Caco-2 (cell line): ENCODE data around the gene RNLS. TPM values are rescaled to one million over a fixed set of nuclear protein-coding genes. Genes with fewer than 3 reads are reported as not detected.

Source experiments
- BruUV-seq: library from RNA; stranded (reverse); fragments of 400-500 nt; replicated peaks from 2 replicates; lab custom pipeline; 2021; lab: Mats Ljungman, UMichigan
- CTCF ChIA-PET: fragments of 300-600 bp; sonication (Branson Sonifier 250); formaldehyde crosslinking; loops from one replicate; lab custom pipeline; 2022; ENCODE audit warnings: antibody characterized with exemption; lab: Charles Lee
- POLR2A ChIA-PET: fragments of 300-600 bp; sonication (Branson Sonifier 250); formaldehyde crosslinking; loops from one replicate; lab custom pipeline; 2022; ENCODE audit warnings: antibody characterized with exemption; lab: Charles Lee
- DNase-seq, 2 experiments: peaks; one replicate each; pipeline versions ENCODE4 v3.0.0 to v3.0.0-alpha.2; 2020 to 2022
- H3K27me3 ChIP-seq: replicated peaks from 2 replicates; pipeline ENCODE4 v1.6.0; 2011; ENCODE audit warnings: low read length; ENCODE audit not compliant: control insufficient read depth, insufficient read depth
- H3K36me3 ChIP-seq: 2 replicates; pipeline ENCODE4 v1.5.1; 2011; ENCODE audit warnings: low read length; ENCODE audit not compliant: control insufficient read depth, insufficient read depth
- H3K4me1 ChIP-seq: fragments of 250-450 bp; sonication (Bioruptor Pico); 2 replicates; pipeline ENCODE4 v1.5.1; 2020; ENCODE audit warnings: mild to moderate bottlenecking
- H3K4me3 ChIP-seq: 2 replicates; pipeline ENCODE4 v1.5.1; 2011; ENCODE audit warnings: low read depth, mild to moderate bottlenecking, control low read depth, low read length
- H3K9me3 ChIP-seq: fragments of 250-450 bp; sonication (Bioruptor Pico); 2 replicates; pipeline ENCODE4 v1.5.1; 2020; ENCODE audit warnings: mild to moderate bottlenecking, moderate library complexity
- H3K27ac Mint-ChIP-seq: one replicate; pipeline ENCODE4 v1.8.0; 2022; ENCODE audit warnings: mixed read lengths; ENCODE audit not compliant: unreplicated experiment
- H3K27me3 Mint-ChIP-seq: one replicate; pipeline ENCODE4 v1.8.0; 2022; ENCODE audit warnings: mixed read lengths; ENCODE audit not compliant: insufficient read depth, unreplicated experiment
- H3K36me3 Mint-ChIP-seq: one replicate; pipeline ENCODE4 v1.8.0; 2022; ENCODE audit warnings: mild to moderate bottlenecking, mixed read lengths; ENCODE audit not compliant: insufficient read depth, unreplicated experiment
- H3K4me1 Mint-ChIP-seq: one replicate; pipeline ENCODE4 v1.8.0; 2022; ENCODE audit warnings: low read depth, mixed read lengths; ENCODE audit not compliant: unreplicated experiment
- H3K4me3 Mint-ChIP-seq: one replicate; pipeline ENCODE4 v1.8.0; 2022; ENCODE audit warnings: mild to moderate bottlenecking, moderate library complexity, mixed read lengths; ENCODE audit not compliant: unreplicated experiment
- H3K9me3 Mint-ChIP-seq: one replicate; pipeline ENCODE4 v1.8.0; 2022; ENCODE audit warnings: mixed read lengths; ENCODE audit not compliant: unreplicated experiment
- intact Hi-C: fragments of 100-400 bp; cut with micrococcal nuclease; formaldehyde crosslinking; loops from one replicate; pipeline ENCODE4 v1.10.0; 2022; ENCODE audit not compliant: unreplicated experiment
- total RNA-seq: library from RNA; stranded (reverse); gene quantifications from 2 replicates; pipeline ENCODE4 v1.2.3, GENCODE V29; 2022
- TF ChIP-seq, protein P1 (sequence below), 2 experiments: fragments of 200-600 bp in 1 of 2; IDR thresholded peaks; 1 replicate in 1 of 2; 2 replicates in 1 of 2; pipeline versions ENCODE4 v1.5.1 to v1.8.0; 2011 to 2022; ENCODE audit warnings: antibody characterized with exemption in 1 of 2, control low read depth in 1 of 2, inconsistent platforms in 1 of 2, low read depth in 1 of 2, low read length in 1 of 2, mild to moderate bottlenecking in 1 of 2, moderate library complexity in 1 of 2; ENCODE audit not compliant: insufficient read depth in 1 of 2, severe bottlenecking in 1 of 2, unreplicated experiment in 1 of 2

The RNLS gene
- total RNA-seq, 1 experiment from 2014 or later: 5.7 TPM

DNA sequence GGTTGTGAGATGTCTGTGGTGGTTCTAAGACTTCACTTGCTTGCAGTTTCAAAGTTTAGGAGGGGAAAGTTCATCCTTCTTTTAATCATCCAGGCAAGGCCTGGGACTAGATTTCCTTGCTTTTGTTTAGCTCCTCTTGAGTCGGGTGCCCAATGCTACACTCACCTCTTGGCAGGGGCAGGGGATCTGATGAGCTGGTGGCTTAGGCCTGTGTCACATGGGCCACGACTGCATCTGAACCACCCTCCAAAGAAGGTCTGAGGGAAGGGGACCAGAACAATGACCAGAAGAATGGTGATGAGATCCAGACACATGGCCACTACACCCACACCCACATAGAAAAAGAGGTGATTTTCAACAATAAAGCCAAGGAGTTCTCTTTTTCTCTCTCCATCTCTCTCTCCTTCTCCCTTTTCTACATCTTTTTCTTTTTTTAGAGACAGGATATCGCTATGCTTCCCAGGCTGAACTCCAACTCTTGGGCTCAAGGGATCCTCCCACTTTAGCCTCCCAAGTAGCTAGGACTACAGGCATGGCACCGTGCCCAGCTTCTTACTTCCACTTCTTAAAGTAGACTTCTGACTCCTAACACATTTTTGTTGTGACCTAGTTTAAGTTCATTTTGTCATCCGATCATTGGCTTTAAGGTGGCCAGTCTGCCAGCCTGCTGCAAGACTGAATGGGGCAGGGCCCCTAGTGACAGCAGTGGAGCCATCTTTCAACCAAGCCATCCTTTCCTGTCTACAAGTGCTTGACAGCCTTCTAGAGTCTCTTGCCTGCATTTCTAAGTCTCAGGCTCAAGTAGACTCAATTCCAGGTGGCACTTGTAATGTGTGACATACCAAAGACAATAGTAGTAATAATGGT lies 350.9 kb downstream of the RNLS start:
- no peaks in the 10 kb centered on the region for H3K36me3 Mint-ChIP-seq
- peaks cover 26% of the 10 kb centered on the region for H3K9me3 Mint-ChIP-seq
- Histone ChIP-seq H3K4me1 (peaks cover 1% of the 10 kb centered on the region), H3K36me3 (no peaks in the 10 kb centered on the region), H3K27me3 (no peaks in the 10 kb centered on the region), H3K9me3 (no peaks in the 10 kb centered on the region), H3K4me3 (no peak overlapping the region)
- intact Hi-C loops: no loop called here
- POLR2A ChIA-PET: no interaction called here
- CTCF ChIA-PET: no interaction called here
- DNase-seq: no peak
- BruUV-seq: no TSS peak
- TF ChIP-seq, protein P1, sequence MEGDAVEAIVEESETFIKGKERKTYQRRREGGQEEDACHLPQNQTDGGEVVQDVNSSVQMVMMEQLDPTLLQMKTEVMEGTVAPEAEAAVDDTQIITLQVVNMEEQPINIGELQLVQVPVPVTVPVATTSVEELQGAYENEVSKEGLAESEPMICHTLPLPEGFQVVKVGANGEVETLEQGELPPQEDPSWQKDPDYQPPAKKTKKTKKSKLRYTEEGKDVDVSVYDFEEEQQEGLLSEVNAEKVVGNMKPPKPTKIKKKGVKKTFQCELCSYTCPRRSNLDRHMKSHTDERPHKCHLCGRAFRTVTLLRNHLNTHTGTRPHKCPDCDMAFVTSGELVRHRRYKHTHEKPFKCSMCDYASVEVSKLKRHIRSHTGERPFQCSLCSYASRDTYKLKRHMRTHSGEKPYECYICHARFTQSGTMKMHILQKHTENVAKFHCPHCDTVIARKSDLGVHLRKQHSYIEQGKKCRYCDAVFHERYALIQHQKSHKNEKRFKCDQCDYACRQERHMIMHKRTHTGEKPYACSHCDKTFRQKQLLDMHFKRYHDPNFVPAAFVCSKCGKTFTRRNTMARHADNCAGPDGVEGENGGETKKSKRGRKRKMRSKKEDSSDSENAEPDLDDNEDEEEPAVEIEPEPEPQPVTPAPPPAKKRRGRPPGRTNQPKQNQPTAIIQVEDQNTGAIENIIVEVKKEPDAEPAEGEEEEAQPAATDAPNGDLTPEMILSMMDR (IDR thresholded peaks at IDR 0.05; ENCODE audit: insufficient read depth in 1 of 2, low read depth in 1 of 2, low read length in 1 of 2, severe bottlenecking in 1 of 2, unreplicated experiment in 1 of 2): no peak
- H3K4me1 Mint-ChIP-seq: peaks cover 8% of the 10 kb centered on the region
- H3K27me3 Mint-ChIP-seq: no peaks in the 10 kb centered on the region
- no peak overlapping the region for H3K27ac Mint-ChIP-seq
- no peak overlapping the region for H3K4me3 Mint-ChIP-seq

DNA sequence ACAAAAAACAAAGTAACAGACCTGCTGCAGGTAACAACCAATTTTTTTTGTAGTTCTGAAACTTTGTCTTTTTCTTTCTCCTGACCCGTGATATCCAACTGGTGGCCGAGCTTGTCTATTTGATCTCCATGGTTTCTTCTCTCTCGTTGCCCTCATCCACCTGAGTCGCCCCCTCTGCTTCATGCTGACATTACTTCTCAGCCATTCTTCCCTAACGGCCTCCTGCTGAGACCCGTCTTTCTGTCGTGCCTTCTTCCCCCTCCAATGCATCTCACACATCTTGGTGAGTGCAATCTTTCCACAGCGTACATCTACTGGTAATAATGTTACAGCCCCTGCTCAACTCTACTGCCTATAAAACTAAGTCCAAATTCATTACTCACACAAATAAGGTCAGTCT lies 352.9 kb downstream of the RNLS start:
- H3K27me3 Mint-ChIP-seq: no peaks in the 10 kb centered on the region
- TF ChIP-seq, protein P1 (IDR thresholded peaks at IDR 0.05; ENCODE audit: insufficient read depth in 1 of 2, low read depth in 1 of 2, low read length in 1 of 2, severe bottlenecking in 1 of 2, unreplicated experiment in 1 of 2): no peak
- peaks cover 26% of the 10 kb centered on the region for H3K9me3 Mint-ChIP-seq

DNA sequence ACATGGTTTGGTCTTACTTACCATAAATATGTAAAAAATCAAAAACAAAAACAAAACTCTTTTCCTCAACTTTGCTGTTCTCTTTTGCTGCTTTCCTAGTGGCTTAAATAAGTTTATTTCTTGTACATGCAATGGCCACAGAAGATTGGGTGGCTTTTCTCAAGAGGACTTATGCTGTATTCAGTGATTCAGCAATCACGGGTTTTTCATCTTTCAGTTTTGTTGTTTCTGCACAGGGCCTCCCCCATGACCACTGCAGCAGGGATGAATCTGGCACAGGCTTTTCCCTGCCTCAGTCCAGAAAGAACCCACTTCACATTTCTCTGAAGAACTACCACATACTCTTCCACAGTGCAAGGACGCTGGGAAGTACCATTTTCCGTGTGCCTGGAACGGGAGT lies 355.0 kb downstream of the RNLS start:
- Histone ChIP-seq H3K36me3 (no peaks in the 10 kb centered on the region), H3K4me3 (no peak overlapping the region), H3K4me1 (peaks cover 21% of the 10 kb centered on the region), H3K27me3 (no peaks in the 10 kb centered on the region), H3K9me3 (no peaks in the 10 kb centered on the region)
- ChIA-PET POLR2A (no interaction called here), CTCF (no interaction called here)
- H3K36me3 Mint-ChIP-seq: no peaks in the 10 kb centered on the region
- TF ChIP-seq, protein P1 (IDR thresholded peaks at IDR 0.05; ENCODE audit: insufficient read depth in 1 of 2, low read depth in 1 of 2, low read length in 1 of 2, severe bottlenecking in 1 of 2, unreplicated experiment in 1 of 2): no peak
- no peaks in the 10 kb centered on the region for H3K27me3 Mint-ChIP-seq
- no TSS peak for BruUV-seq
- H3K4me1 Mint-ChIP-seq: peaks cover 11% of the 10 kb centered on the region
- DNase-seq: no peak
- no peak overlapping the region for H3K4me3 Mint-ChIP-seq
- no peak overlapping the region for H3K27ac Mint-ChIP-seq
- intact Hi-C loops: loop anchor here (5.0 to 10.0 kb wide), 3 partner anchors 159 to 366 kb away; partner anchors contain the start of genes KLLN and PTEN
- peaks cover 26% of the 10 kb centered on the region for H3K9me3 Mint-ChIP-seq

More for the DNA sequence above, 352.9 kb downstream of the RNLS start:
- peaks cover 11% of the 10 kb centered on the region for H3K4me1 Mint-ChIP-seq
- Histone ChIP-seq H3K4me3 (no peak overlapping the region), H3K36me3 (no peaks in the 10 kb centered on the region), H3K27me3 (no peaks in the 10 kb centered on the region), H3K9me3 (no peaks in the 10 kb centered on the region), H3K4me1 (peaks cover 18% of the 10 kb centered on the region)
- no peak for DNase-seq
- ChIA-PET POLR2A (no interaction called here), CTCF (no interaction called here)
- no TSS peak for BruUV-seq
- intact Hi-C loops: no loop called here
- no peaks in the 10 kb centered on the region for H3K36me3 Mint-ChIP-seq
- H3K4me3 Mint-ChIP-seq: no peak overlapping the region
- no peak overlapping the region for H3K27ac Mint-ChIP-seq
